Kidney (tissue), 14 donors: ENCODE results near the gene ANP32A. TPM values are rescaled to one million over a fixed set of nuclear protein-coding genes. Genes with fewer than 3 reads are reported as not detected.

Experiments used
- DNase-seq, 5 donors: peaks; one replicate each; pipeline ENCODE4 v3.0.0-alpha.2; 2013 to 2020
- FAIRE-seq: peaks from 2 replicates; lab custom pipeline; 2012; peaks lifted over from hg19 to GRCh38; lab: Jason Lieb, UNC
- H3K27ac ChIP-seq, 2 donors: one replicate each; pipeline ENCODE4 v1.7.0; 2013; ENCODE audit warnings: low read depth in 2 of 2, low read length in 2 of 2, inconsistent platforms in 1 of 2
- H3K27me3 ChIP-seq: one replicate; pipeline ENCODE4 v1.7.1; 2013; ENCODE audit warnings: low read length, inconsistent platforms; ENCODE audit not compliant: control insufficient read depth, insufficient read depth
- H3K36me3 ChIP-seq, 3 donors: one replicate each; pipeline versions ENCODE4 v1.7.0 to v1.7.1; 2013; ENCODE audit warnings: low read length in 3 of 3, control low read depth in 1 of 3, inconsistent platforms in 1 of 3; ENCODE audit not compliant: insufficient read depth in 3 of 3, control insufficient read depth in 2 of 3
- H3K4me1 ChIP-seq, 3 donors: one replicate each; pipeline versions ENCODE4 v1.7.0 to v1.7.1; 2013; ENCODE audit warnings: low read length in 3 of 3, inconsistent platforms in 1 of 3, low read depth in 1 of 3; ENCODE audit not compliant: control insufficient read depth in 2 of 3, insufficient read depth in 2 of 3
- H3K4me3 ChIP-seq, 3 donors: one replicate each; pipeline versions ENCODE4 v1.7.0 to v1.8.1; 2013; ENCODE audit warnings: low read length in 3 of 3, control low read depth in 1 of 3, inconsistent platforms in 1 of 3
- H3K9ac ChIP-seq, 3 donors: one replicate each; pipeline versions ENCODE4 v1.7.0 to v1.7.1; 2013; ENCODE audit warnings: low read length in 3 of 3, control low read depth in 1 of 3, inconsistent platforms in 1 of 3
- H3K9me3 ChIP-seq, 3 donors: one replicate each; pipeline versions ENCODE4 v1.7.0 to v1.7.1; 2013; ENCODE audit warnings: low read length in 3 of 3, control low read depth in 1 of 3, inconsistent platforms in 1 of 3; ENCODE audit not compliant: control insufficient read depth in 2 of 3, insufficient read depth in 1 of 3
- intact Hi-C: fragments of 100-400 bp; cut with DNase I; formaldehyde crosslinking; loops from one replicate; pipeline ENCODE4 v1.11.1; 2022
- polyA plus RNA-seq: library from polyadenylated mRNA; stranded (reverse); fragments of 350-450 nt; fragmentation: Illumina TruSeq; extraction: RNeasy Lipid Tissue Mini Kit (QIAGEN cat#74804); gene quantifications from one replicate; pipeline ENCODE4 v1.2.3, GENCODE V29; 2014; ENCODE audit warnings: low read depth, low replicate concordance; ENCODE audit not compliant: insufficient read depth
- total RNA-seq: library from RNA; stranded (reverse); fragmentation: NEBNext Ultra II Directional; extraction: Animal tissue kit (Norgen Biotek cat#: 25700); gene quantifications from one replicate; pipeline ENCODE4 v1.2.1, GENCODE V29; 2021
- TF ChIP-seq, protein P1 (sequence below): IDR thresholded peaks from 3 replicates; pipeline ENCODE4 v1.5.1; 2012; ENCODE audit warnings: mild to moderate bottlenecking, moderate library complexity, borderline replicate concordance; ENCODE audit not compliant: insufficient read depth; ENCODE audit errors: extremely low read depth
- donor health status: control.
- donor health status: control.
- donor health status: control.
- donor health status: control.
- donor health status: control.
- donor health status: DM: yes; HTN: yes; CAD: no.
- donor health status: Normal renal cell carcinoma (clear cell type).

Gene ANP32A
- total and polyA plus RNA-seq, 2 donors from 2014 or later: 113 to 148 TPM

DNA sequence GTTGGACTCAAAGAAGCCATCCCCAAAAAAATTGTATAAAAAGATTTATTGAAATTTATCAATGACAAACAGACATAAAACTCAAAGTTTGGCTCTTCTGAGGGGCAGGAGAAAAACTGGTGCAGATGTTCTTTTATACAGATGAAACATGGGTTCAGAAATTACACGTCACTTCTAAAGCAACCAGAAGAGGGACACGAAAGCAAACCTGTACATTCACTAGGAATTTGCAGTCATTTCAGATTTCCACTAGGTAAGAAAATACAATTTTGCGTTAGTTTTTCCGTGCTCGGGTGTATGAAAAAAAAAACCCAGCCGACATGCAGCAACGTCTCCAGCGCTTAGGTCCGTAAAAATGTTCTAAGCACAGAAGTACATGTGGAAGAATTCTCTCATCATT is 41.8 kb downstream of the ANP32A start:
- peaks cover 4 to 28% (median 12%) of the 10 kb centered on the region in 3 donors for H3K36me3 ChIP-seq
- peaks cover 0 to 17% (median 0%) of the 10 kb centered on the region in 3 donors for H3K4me1 ChIP-seq
- FAIRE-seq: no peak

DNA sequence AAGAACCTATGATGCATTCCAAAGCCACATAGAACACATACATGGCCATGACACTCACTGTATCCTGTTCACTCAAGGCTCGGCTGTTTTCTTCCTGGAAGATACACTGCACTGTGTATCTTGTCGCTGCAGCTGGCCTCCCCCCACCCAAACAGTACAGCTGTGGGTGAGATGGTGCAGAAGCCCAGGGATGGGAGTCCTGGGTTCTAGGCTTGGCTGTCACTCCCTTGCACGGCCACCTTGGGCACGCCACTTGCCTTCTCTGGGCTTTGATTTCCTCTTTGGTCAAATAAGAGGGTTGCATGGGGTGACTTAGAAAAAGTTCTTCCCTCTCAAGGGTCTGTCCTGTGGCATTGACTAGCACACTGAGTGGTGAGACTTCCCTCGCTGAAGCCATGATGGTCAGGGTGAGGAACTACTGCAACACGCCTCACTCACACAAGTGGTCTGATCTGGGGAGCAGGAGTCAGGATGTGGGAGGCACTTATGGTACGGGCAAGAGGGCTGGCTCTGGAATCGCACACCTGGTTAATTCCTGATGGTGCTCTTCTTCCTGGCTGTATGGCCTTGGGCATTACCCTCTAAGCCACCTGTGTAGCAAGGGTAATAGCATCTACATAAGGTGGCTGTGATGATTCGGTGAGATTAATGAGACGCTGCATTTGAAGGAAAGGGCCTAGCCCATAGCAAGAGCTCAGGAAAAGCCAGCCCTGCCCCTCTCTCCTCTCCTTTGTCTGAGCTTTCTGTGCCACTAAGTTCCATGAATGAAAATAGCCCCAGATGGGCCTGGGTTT is 44.0 kb downstream of the ANP32A start:
- peaks cover 0 to 11% (median 0%) of the 10 kb centered on the region in 3 donors for H3K4me1 ChIP-seq
- DNase-seq (no peak), FAIRE-seq (no peak)
- H3K9me3 ChIP-seq: no peaks in the 10 kb centered on the region
- no peak overlapping the region for H3K4me3 ChIP-seq
- peaks cover 0 to 15% (median 7%) of the 10 kb centered on the region in 3 donors for H3K36me3 ChIP-seq
- TF ChIP-seq, protein P1, sequence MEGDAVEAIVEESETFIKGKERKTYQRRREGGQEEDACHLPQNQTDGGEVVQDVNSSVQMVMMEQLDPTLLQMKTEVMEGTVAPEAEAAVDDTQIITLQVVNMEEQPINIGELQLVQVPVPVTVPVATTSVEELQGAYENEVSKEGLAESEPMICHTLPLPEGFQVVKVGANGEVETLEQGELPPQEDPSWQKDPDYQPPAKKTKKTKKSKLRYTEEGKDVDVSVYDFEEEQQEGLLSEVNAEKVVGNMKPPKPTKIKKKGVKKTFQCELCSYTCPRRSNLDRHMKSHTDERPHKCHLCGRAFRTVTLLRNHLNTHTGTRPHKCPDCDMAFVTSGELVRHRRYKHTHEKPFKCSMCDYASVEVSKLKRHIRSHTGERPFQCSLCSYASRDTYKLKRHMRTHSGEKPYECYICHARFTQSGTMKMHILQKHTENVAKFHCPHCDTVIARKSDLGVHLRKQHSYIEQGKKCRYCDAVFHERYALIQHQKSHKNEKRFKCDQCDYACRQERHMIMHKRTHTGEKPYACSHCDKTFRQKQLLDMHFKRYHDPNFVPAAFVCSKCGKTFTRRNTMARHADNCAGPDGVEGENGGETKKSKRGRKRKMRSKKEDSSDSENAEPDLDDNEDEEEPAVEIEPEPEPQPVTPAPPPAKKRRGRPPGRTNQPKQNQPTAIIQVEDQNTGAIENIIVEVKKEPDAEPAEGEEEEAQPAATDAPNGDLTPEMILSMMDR: no peak
- intact Hi-C loops: no loop called here
- H3K27ac ChIP-seq: peak overlapping the region in 1 of 2 donors; percentile 57
- H3K9ac ChIP-seq: no peak overlapping the region
- H3K27me3 ChIP-seq: no peaks in the 10 kb centered on the region

More for the DNA sequence above, 41.8 kb downstream of the ANP32A start:
- Histone ChIP-seq H3K27ac (no peak overlapping the region), H3K9me3 (no peaks in the 10 kb centered on the region), H3K9ac (no peak overlapping the region), H3K4me3 (no peak overlapping the region), H3K27me3 (no peaks in the 10 kb centered on the region)
- intact Hi-C loops: no loop called here
- no peak for DNase-seq
- TF ChIP-seq, protein P1: no peak

DNA sequence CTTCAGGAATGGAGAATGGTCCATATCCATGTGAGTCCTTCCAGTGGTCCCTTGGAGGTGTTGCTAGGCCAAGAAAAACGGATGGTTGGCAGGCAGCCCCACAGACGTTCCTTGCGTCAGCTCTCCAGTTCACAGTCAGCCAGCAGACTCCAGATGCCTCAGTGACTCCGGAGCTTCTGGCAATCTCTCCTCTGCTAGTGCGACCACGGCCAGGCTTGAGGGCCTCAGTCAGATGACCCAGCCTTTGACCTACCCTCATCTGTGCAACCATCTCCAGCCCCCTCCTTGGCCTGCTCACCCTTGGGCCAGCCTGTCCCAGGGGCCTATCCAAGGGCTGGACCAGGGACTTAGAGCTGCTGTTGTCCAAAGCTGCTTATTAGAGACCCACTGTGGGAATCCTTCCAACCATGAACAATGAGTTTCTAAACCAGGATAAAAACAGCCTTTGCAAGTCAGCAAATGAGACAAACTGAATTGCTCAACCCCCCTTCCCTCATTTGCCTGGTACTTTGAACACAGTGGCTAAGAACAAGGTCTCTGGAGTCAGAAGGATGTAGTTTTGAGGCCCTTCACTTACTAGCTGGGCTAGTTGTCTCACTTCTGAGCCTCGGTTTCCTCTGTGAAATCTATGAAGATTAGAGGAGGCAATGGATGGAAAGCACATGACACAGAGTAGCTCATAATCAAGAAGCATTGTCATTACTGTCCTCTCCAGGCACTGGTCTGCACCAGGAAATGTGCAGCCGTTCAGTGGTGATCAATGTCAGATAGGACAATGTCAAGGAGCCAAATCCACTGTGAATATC is 44.8 kb downstream of the ANP32A start:
- Histone ChIP-seq H3K27me3 (no peaks in the 10 kb centered on the region), H3K4me1 (peaks cover 0 to 11% (median 0%) of the 10 kb centered on the region in 3 donors), H3K9me3 (no peaks in the 10 kb centered on the region), H3K9ac (no peak overlapping the region), H3K4me3 (no peak overlapping the region), H3K27ac (peak overlapping the region in 1 of 2 donors; percentile 73), H3K36me3 (peaks cover 0 to 15% (median 7%) of the 10 kb centered on the region in 3 donors)
- FAIRE-seq: no peak
- intact Hi-C loops: no loop called here
- DNase-seq: peak in 1 of 5 donors; percentile 93
- TF ChIP-seq, protein P1: no peak
